ENCODE measurements around the gene NBR1. TPM values are rescaled to one million over a fixed set of nuclear protein-coding genes. Genes with fewer than 3 reads are reported as not detected.

The NBR1 gene
- total RNA-seq, 1 experiment from 2014 or later, result 60.8 TPM

DNA sequence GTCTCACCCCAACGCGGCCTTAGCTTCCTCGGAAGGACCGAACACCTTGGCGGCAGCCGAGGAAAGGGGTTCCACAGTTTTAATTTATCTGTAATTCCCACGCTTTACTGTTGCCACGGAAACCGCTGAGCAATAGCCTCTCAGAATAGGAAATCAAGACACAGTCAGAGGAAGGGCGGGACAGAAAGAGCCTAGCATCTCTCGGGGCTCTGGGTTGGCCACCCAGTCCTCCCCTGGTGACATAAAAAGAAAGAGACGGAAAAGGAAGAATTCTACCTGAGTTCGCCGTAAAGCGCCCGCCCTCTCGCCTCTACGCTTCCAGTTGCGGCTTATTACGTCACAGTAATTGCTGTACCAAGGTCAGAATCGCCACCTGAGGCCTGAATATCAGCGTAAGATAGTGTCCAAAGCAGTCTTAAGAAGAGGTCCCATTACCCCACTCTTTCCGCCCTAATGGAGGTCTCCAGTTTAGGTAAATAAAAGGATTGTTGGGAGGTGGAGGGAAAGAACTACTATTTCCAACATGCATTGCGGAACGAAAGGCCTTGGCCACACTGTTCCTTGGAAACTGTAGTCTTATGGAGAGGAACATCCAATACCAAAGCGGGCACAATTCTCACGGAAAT, 761 bp upstream of the NBR1 start (continued):
- TF ChIP-seq, protein P1, sequence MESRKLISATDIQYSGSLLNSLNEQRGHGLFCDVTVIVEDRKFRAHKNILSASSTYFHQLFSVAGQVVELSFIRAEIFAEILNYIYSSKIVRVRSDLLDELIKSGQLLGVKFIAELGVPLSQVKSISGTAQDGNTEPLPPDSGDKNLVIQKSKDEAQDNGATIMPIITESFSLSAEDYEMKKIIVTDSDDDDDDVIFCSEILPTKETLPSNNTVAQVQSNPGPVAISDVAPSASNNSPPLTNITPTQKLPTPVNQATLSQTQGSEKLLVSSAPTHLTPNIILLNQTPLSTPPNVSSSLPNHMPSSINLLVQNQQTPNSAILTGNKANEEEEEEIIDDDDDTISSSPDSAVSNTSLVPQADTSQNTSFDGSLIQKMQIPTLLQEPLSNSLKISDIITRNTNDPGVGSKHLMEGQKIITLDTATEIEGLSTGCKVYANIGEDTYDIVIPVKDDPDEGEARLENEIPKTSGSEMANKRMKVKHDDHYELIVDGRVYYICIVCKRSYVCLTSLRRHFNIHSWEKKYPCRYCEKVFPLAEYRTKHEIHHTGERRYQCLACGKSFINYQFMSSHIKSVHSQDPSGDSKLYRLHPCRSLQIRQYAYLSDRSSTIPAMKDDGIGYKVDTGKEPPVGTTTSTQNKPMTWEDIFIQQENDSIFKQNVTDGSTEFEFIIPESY (IDR thresholded peaks at IDR 0.05; ENCODE audit: extremely low read depth, insufficient replicate concordance, low read length), result no peak

DNA sequence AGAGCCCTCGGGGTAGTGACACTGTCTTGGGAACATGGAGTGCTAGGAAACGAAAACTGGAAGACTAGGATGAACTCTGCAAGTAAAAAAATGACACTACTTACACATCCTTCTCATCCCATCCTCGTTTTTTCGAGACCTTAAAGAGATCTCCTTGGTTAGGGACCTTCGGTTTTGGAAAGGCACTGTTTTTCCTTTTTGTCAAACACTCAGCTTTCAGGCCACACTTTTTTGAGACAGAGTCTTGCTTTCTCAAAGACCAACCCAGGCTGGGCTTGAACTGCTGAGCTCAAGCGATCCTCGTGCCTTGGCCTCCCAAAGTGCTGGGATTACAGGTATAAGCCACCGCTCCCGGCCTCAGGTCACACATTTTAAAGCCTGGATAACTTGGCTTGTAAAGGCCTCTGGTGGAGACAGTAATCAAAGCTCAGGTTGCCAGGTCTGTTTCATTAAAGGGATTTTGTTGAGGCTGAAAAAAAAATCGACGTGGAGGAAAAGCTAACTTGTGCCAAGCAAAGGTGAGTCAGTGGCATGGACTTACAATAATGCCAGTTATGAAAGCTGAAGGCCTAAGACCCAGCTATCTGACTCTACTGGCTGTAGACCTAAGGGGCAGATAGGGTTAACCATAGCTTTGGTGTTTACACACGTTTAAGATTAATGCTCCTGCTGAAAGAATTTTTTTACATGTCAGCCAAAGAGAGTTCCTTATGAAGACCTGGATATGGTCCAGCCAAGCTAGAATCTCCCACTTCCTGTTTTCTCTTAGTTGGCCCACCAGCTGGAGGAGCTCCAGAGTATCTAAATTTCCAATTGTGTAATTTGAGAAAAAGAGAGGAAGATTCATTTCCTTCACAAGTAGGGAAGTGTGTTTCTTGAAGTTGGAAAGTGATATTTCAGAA, 823 bp downstream of the NBR1 start:
- ChIA-PET RAD21 (ENCODE audit: low non-redundant PET in 1 of 2, low total read pairs in 2 of 2, uncharacterized antibody in 2 of 2, unreplicated experiment in 2 of 2) (no interaction called here), CTCF (interaction anchor here (1.5 to 1.6 kb wide), 2 partner anchors 147 to 312 kb away, joined by 4 to 6 read pairs; partner anchors contain the start of genes DHX8 and RND2), POLR2A (interaction anchor here (0.8 to 1.9 kb wide), 8 partner anchors 38 to 196 kb away, joined by 3 to 23 read pairs (median 4); partner anchors contain the start of genes IFI35, RPL27 and TMEM106A)
- Histone ChIP-seq H3K27me3 (ENCODE audit: insufficient read depth, low read length) (no peaks in the 10 kb centered on the region), H3K9ac (ENCODE audit: low read length) (peak overlapping the region; percentile 86), H3K4me3 (replicated peaks in 1 of 2; ENCODE audit: low read depth in 1 of 2, low read length in 2 of 2) (peak overlapping the region; percentile 76 to 98), H3K27ac (ENCODE audit: low read depth, low read length) (peak overlapping the region; percentile 72), H4K20me1 (ENCODE audit: insufficient read depth) (no peaks in the 10 kb centered on the region), H3K79me2 (ENCODE audit: insufficient read depth, low read length) (peaks cover 47% of the 10 kb centered on the region), H2AFZ (ENCODE audit: low read depth, low read length, poor library complexity, severe bottlenecking) (no peak overlapping the region), H3K4me2 (ENCODE audit: low read length) (peak overlapping the region; percentile 90), H3K9me2 (ENCODE audit: insufficient read depth) (no peaks in the 10 kb centered on the region), H3K4me1 (ENCODE audit: control insufficient read depth in 1 of 2, insufficient read depth in 2 of 2, low read length in 2 of 2) (peaks cover 8 to 23% of the 10 kb centered on the region in 2 experiments), H3K36me3 (ENCODE audit: control insufficient read depth in 1 of 2, insufficient read depth in 2 of 2, low read length in 2 of 2) (peaks cover 0 to 5% of the 10 kb centered on the region in 2 experiments; a peak in 1 of 4 replicates), H3K9me3 (ENCODE audit: control insufficient read depth in 1 of 2, insufficient read depth in 1 of 2, low read depth in 1 of 2, low read length in 2 of 2) (no peaks in the 10 kb centered on the region)
- ATAC-seq, result no peak
- intact Hi-C loops (cut with micrococcal nuclease), result loop anchor here (2.0 kb wide), 1 partner anchor 149 kb away; the partner anchor contains the start of gene VAT1
- peak; percentile 50 for DNase-seq (ENCODE audit: low read depth, low spot score)
- TSS peak; percentile 86 for BruUV-seq (replicated peaks)
- no peak for TF ChIP-seq YY1 (IDR thresholded peaks at IDR 0.05; ENCODE audit: extremely low read depth, insufficient replicate concordance, low read depth, low read length)
- TF ChIP-seq, protein P2, sequence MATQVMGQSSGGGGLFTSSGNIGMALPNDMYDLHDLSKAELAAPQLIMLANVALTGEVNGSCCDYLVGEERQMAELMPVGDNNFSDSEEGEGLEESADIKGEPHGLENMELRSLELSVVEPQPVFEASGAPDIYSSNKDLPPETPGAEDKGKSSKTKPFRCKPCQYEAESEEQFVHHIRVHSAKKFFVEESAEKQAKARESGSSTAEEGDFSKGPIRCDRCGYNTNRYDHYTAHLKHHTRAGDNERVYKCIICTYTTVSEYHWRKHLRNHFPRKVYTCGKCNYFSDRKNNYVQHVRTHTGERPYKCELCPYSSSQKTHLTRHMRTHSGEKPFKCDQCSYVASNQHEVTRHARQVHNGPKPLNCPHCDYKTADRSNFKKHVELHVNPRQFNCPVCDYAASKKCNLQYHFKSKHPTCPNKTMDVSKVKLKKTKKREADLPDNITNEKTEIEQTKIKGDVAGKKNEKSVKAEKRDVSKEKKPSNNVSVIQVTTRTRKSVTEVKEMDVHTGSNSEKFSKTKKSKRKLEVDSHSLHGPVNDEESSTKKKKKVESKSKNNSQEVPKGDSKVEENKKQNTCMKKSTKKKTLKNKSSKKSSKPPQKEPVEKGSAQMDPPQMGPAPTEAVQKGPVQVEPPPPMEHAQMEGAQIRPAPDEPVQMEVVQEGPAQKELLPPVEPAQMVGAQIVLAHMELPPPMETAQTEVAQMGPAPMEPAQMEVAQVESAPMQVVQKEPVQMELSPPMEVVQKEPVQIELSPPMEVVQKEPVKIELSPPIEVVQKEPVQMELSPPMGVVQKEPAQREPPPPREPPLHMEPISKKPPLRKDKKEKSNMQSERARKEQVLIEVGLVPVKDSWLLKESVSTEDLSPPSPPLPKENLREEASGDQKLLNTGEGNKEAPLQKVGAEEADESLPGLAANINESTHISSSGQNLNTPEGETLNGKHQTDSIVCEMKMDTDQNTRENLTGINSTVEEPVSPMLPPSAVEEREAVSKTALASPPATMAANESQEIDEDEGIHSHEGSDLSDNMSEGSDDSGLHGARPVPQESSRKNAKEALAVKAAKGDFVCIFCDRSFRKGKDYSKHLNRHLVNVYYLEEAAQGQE (IDR thresholded peaks at IDR 0.05; ENCODE audit: low read depth), result no peak
- TF ChIP-seq SRF (IDR thresholded peaks at IDR 0.05; ENCODE audit: low read depth), result peak; percentile 37; the same call in 1 of the 2 replicates
- peak; percentile 72 for TF ChIP-seq ELF1 (IDR thresholded peaks at IDR 0.05; ENCODE audit: borderline replicate concordance, low read depth)
- TF ChIP-seq FOSL1 (IDR thresholded peaks at IDR 0.05; ENCODE audit: low read depth), result peak; percentile 41
- peak; percentile 30; the same call in 1 of the 2 replicates for TF ChIP-seq CEBPB (IDR thresholded peaks at IDR 0.05; ENCODE audit: low read depth)
- peak; percentile 27; the same call in 1 of the 2 replicates for TF ChIP-seq ZFX (IDR thresholded peaks at IDR 0.05)
- no peak for TF ChIP-seq POLR2A (IDR thresholded peaks at IDR 0.05; ENCODE audit: borderline replicate concordance, extremely low read depth, insufficient read depth, insufficient read length)
- TF ChIP-seq, protein P3, sequence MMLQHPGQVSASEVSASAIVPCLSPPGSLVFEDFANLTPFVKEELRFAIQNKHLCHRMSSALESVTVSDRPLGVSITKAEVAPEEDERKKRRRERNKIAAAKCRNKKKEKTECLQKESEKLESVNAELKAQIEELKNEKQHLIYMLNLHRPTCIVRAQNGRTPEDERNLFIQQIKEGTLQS (IDR thresholded peaks at IDR 0.05), result no peak
- TF ChIP-seq RAD21 (IDR thresholded peaks at IDR 0.05; ENCODE audit: low read depth), result peak; percentile 27; the same call in 1 of the 2 replicates
- TF ChIP-seq POLR2AphosphoS5 (IDR thresholded peaks at IDR 0.05; ENCODE audit: low read depth, low read length), result peak; percentile 25; the same call in 1 of the 2 replicates
- peak; percentile 26; the same call in 1 of the 2 replicates for TF ChIP-seq SP1 (IDR thresholded peaks at IDR 0.05; ENCODE audit: low read depth)
- TF ChIP-seq, protein P1 (IDR thresholded peaks at IDR 0.05; ENCODE audit: extremely low read depth, insufficient replicate concordance, low read length), result no peak
